ENCODE results near the gene IQCK. TPM values are rescaled to one million over a fixed set of nuclear protein-coding genes. Genes with fewer than 3 reads are reported as not detected.

Gene IQCK
- total and polyA plus RNA-seq, 2 experiments from 2014 or later = 7.2 to 11.8 TPM

DNA sequence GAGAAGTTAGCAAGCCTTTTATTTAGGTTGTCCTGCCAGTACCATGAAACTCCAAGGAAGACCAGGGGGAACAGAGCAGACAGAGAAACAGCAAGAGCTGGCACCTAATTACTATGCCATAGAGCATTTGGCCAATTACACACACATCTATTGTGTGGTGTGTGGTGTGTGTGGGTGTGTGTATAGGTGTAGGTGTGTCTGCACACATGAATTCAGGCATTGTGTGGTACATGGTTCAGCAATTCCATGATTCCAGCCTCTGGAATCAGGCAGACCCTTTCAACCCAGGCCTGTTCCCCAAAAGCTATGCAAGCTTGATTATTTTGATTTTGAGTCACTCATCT is 25.7 kb downstream of the IQCK start:
- H3K9me2 ChIP-seq (replicated peaks; ENCODE audit: insufficient read depth) = no peaks in the 10 kb centered on the region
- no peaks in the 10 kb centered on the region for H3K79me2 ChIP-seq
- no peak overlapping the region for H3K4me2 ChIP-seq
- peaks cover 23% of the 10 kb centered on the region for H3K4me1 ChIP-seq (ENCODE audit: insufficient read depth)
- H3K4me3 ChIP-seq = no peak overlapping the region
- H4K20me1 ChIP-seq (ENCODE audit: insufficient read depth, poor library complexity, severe bottlenecking) = no peaks in the 10 kb centered on the region
- H2AFZ ChIP-seq = no peak overlapping the region
- H3K36me3 ChIP-seq (replicated peaks; ENCODE audit: insufficient read depth, low read depth) = no peaks in the 10 kb centered on the region
- DNase-seq (ENCODE audit: low spot score) = no peak
- H3K9me3 ChIP-seq (ENCODE audit: low read depth) = no peaks in the 10 kb centered on the region
- no peak for TF ChIP-seq EZH2 (IDR thresholded peaks at IDR 0.05; ENCODE audit: borderline replicate concordance)
- TF ChIP-seq EZH2phosphoT487 (IDR thresholded peaks at IDR 0.05; ENCODE audit: low read depth, severe bottlenecking, unreplicated experiment) = no peak
- no peaks in the 10 kb centered on the region for H3K27me3 ChIP-seq
- peak overlapping the region; percentile 74 for H3K27ac ChIP-seq

DNA sequence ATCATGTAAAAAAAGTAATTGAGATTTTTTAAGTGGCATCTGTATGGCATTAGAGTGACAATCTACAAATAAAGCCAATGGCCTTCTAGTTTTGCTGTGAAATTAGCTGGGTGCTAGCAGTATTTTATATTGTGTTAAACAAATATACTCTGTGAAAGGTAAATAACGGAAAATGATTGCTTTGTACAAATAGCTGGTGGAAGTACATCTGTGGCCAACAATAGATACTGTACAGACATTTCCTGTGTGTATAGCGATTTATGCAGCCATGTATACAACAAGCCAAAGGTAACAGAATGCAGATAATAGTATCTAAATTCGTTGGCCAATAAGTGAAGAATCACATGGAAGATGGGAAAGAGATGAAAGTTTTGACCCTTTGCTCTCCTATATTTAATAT is 26.6 kb downstream of the IQCK start:
- 61% methylated on average over 3 of the region's 3 CpGs for WGBS (ENCODE audit: low lambda C conversion rate, missing lambda C conversion rate)
- Histone ChIP-seq H3K36me3 (replicated peaks; ENCODE audit: insufficient read depth, low read depth) (no peaks in the 10 kb centered on the region), H3K27ac (no peak overlapping the region), H2AFZ (no peak overlapping the region), H3K4me1 (ENCODE audit: insufficient read depth) (peaks cover 32% of the 10 kb centered on the region), H4K20me1 (ENCODE audit: insufficient read depth, poor library complexity, severe bottlenecking) (no peaks in the 10 kb centered on the region), H3K9me2 (replicated peaks; ENCODE audit: insufficient read depth) (no peaks in the 10 kb centered on the region), H3K4me3 (no peak overlapping the region), H3K4me2 (no peak overlapping the region), H3K27me3 (no peaks in the 10 kb centered on the region), H3K79me2 (no peaks in the 10 kb centered on the region), H3K9me3 (ENCODE audit: low read depth) (no peaks in the 10 kb centered on the region)
- no peak for DNase-seq (ENCODE audit: low spot score)
- TF ChIP-seq EZH2 (IDR thresholded peaks at IDR 0.05; ENCODE audit: borderline replicate concordance) = no peak
- TF ChIP-seq, protein P1, sequence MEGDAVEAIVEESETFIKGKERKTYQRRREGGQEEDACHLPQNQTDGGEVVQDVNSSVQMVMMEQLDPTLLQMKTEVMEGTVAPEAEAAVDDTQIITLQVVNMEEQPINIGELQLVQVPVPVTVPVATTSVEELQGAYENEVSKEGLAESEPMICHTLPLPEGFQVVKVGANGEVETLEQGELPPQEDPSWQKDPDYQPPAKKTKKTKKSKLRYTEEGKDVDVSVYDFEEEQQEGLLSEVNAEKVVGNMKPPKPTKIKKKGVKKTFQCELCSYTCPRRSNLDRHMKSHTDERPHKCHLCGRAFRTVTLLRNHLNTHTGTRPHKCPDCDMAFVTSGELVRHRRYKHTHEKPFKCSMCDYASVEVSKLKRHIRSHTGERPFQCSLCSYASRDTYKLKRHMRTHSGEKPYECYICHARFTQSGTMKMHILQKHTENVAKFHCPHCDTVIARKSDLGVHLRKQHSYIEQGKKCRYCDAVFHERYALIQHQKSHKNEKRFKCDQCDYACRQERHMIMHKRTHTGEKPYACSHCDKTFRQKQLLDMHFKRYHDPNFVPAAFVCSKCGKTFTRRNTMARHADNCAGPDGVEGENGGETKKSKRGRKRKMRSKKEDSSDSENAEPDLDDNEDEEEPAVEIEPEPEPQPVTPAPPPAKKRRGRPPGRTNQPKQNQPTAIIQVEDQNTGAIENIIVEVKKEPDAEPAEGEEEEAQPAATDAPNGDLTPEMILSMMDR (IDR thresholded peaks at IDR 0.05; ENCODE audit: poor library complexity) = no peak
- no peak for TF ChIP-seq EZH2phosphoT487 (IDR thresholded peaks at IDR 0.05; ENCODE audit: low read depth, severe bottlenecking, unreplicated experiment)

DNA sequence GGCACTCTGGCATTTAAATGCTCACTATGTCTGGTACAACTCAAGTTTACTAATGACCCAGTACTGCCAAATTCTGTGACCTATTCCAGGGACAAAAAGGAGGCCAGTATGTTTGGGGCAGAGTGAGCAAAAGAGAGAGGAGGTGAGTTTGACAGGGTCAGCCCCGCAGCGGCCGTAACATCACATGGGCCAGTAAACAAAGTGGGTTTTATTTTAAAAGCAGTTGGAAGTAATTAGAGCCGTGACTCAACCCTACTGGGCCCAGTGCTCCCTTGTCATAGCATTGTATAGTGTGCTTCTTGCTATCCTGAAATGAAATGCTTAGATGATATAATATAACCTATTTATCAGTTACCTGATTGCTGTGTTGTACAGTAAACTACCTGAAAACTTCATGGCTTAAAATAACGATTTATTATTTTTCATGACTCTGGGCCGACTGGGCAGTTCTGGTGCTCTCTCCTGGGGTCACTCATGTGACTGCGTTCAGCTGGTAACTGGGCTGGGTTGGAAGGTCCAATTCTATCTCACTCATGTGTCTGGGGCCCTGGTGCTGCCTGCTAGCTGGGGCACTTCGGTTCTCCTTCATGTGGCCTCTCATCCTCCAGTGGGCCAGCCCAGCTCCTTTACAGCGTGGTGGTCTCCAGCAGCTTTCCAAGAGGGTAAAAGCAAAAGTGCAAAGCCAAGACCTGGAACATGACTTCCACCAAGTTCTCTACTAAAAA is 27.4 kb downstream of the IQCK start:
- H2AFZ ChIP-seq = no peak overlapping the region
- H3K4me2 ChIP-seq = no peak overlapping the region

DNA sequence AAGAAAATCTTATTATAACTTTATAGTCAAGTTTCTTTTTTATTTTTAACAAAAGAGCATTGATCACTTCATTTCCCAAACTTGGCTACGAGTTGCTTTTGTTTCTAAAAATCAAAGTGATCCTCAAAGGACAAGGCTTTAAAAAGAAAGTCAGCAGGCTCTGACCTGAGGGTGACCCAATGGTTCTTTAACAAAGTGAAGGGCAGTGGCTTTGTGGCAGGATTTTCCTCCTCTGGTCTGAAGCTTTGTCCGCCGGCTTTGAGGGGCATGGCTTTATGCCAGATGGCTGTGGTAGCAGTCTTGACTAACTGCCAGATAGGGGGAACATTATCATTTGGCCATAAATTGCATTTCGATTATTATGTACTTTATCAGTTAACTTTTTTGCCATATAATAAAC is 28.5 kb downstream of the IQCK start:
- 80% methylated on average over 4 of the region's 4 CpGs for WGBS (ENCODE audit: low lambda C conversion rate, missing lambda C conversion rate)

More for the DNA sequence above, 27.4 kb downstream of the IQCK start:
- H3K27me3 ChIP-seq = no peaks in the 10 kb centered on the region
- no peaks in the 10 kb centered on the region for H4K20me1 ChIP-seq (ENCODE audit: insufficient read depth, poor library complexity, severe bottlenecking)
- H3K36me3 ChIP-seq (replicated peaks; ENCODE audit: insufficient read depth, low read depth) = no peaks in the 10 kb centered on the region
- DNase-seq (ENCODE audit: low spot score) = no peak
- H3K27ac ChIP-seq = peak overlapping the region; percentile 7
- WGBS (ENCODE audit: low lambda C conversion rate, missing lambda C conversion rate) = 66% methylated on average over 9 of the region's 9 CpGs
- H3K9me2 ChIP-seq (replicated peaks; ENCODE audit: insufficient read depth) = no peaks in the 10 kb centered on the region
- peaks cover 32% of the 10 kb centered on the region for H3K4me1 ChIP-seq (ENCODE audit: insufficient read depth)
- H3K4me3 ChIP-seq = no peak overlapping the region
- H3K79me2 ChIP-seq = no peaks in the 10 kb centered on the region
- no peaks in the 10 kb centered on the region for H3K9me3 ChIP-seq (ENCODE audit: low read depth)
- TF ChIP-seq EZH2 (IDR thresholded peaks at IDR 0.05; ENCODE audit: borderline replicate concordance) (no peak), EZH2phosphoT487 (IDR thresholded peaks at IDR 0.05; ENCODE audit: low read depth, severe bottlenecking, unreplicated experiment) (no peak)
- TF ChIP-seq, protein P1 (IDR thresholded peaks at IDR 0.05; ENCODE audit: poor library complexity) = no peak

More for the DNA sequence above, 28.5 kb downstream of the IQCK start:
- Histone ChIP-seq H3K4me3 (no peak overlapping the region), H3K9me2 (replicated peaks; ENCODE audit: insufficient read depth) (no peaks in the 10 kb centered on the region), H3K4me2 (no peak overlapping the region), H3K27ac (no peak overlapping the region), H4K20me1 (ENCODE audit: insufficient read depth, poor library complexity, severe bottlenecking) (no peaks in the 10 kb centered on the region), H2AFZ (no peak overlapping the region), H3K9me3 (ENCODE audit: low read depth) (no peaks in the 10 kb centered on the region), H3K79me2 (no peaks in the 10 kb centered on the region), H3K36me3 (replicated peaks; ENCODE audit: insufficient read depth, low read depth) (no peaks in the 10 kb centered on the region), H3K4me1 (ENCODE audit: insufficient read depth) (peaks cover 32% of the 10 kb centered on the region), H3K27me3 (no peaks in the 10 kb centered on the region)
- TF ChIP-seq EZH2 (IDR thresholded peaks at IDR 0.05; ENCODE audit: borderline replicate concordance) (no peak), EZH2phosphoT487 (IDR thresholded peaks at IDR 0.05; ENCODE audit: low read depth, severe bottlenecking, unreplicated experiment) (no peak)
- TF ChIP-seq, protein P1 (IDR thresholded peaks at IDR 0.05; ENCODE audit: poor library complexity) = no peak
- no peak for DNase-seq (ENCODE audit: low spot score)

All from hepatocyte (in vitro differentiated cells).